Urinary bladder (tissue), 4 donors: ENCODE measurements around the gene ADAM17. TPM values are rescaled to one million over a fixed set of nuclear protein-coding genes. Genes with fewer than 3 reads are reported as not detected.
"Not testable (repeated sequence)": the region's sequence is repeated elsewhere in the genome, so short reads cannot be mapped to it uniquely, and the experiment has no call there.

Experiments
- DNase-seq: peaks from one replicate; pipeline ENCODE4 v3.0.0-alpha.2; 2015; ENCODE audit errors: extremely low spot score
- H3K27ac ChIP-seq: one replicate; pipeline ENCODE4 v1.5.1; 2013; ENCODE audit warnings: low read depth, mild to moderate bottlenecking, moderate library complexity
- H3K36me3 ChIP-seq: one replicate; pipeline ENCODE4 v1.6.1; 2013; ENCODE audit warnings: mild to moderate bottlenecking, moderate library complexity; ENCODE audit not compliant: insufficient read depth
- H3K4me1 ChIP-seq: one replicate; pipeline ENCODE4 v1.6.1; 2013; ENCODE audit warnings: mild to moderate bottlenecking, moderate library complexity; ENCODE audit not compliant: insufficient read depth
- H3K4me3 ChIP-seq: one replicate; pipeline ENCODE4 v1.5.1; 2013; ENCODE audit warnings: low read depth, low read length
- WGBS: extraction: QIAGEN DNeasy Blood & Tissue Kit; methylation state at CpG from one replicate; pipeline ENCODE4 v1.1.7; 2013; 5-methylcytosine and 5-hydroxymethylcytosine counted together
- polyA plus RNA-seq: library from polyadenylated mRNA; stranded (reverse); fragments of 200-250 nt; gene quantifications from one replicate; pipeline ENCODE4 v1.2.3, GENCODE V29; 2013
- total RNA-seq: library from RNA; depleted of rRNA; stranded (reverse); fragments of >200 nt; gene quantifications from one replicate; pipeline ENCODE4 v1.2.3, GENCODE V29; 2014
- donor health status: healthy with polysubstance abuse.
- donor health status: healthy.

The ADAM17 gene
- total and polyA plus RNA-seq, 2 donors: 10.4 to 40.0 TPM

GRCh38 chr2:9524291-9524690 lies 31.3 kb downstream of the ADAM17 start:
- 89% methylated on average over 8 of the region's 8 CpGs for WGBS
- no peak for DNase-seq
- Histone ChIP-seq H3K4me3 (no peak overlapping the region), H3K27ac (no peak overlapping the region), H3K36me3 (peaks cover 2% of the 10 kb centered on the region), H3K4me1 (no peaks in the 10 kb centered on the region)

- Histone ChIP-seq H3K36me3 (no peaks in the 10 kb centered on the region), H3K27ac (no peak overlapping the region), H3K4me1 (no peaks in the 10 kb centered on the region), H3K4me3 (no peak overlapping the region)
- no peak for DNase-seq
- 95% methylated on average over 2 of the region's 2 CpGs for WGBS
These were observed 36.4 kb downstream of the ADAM17 start for GRCh38 chr2:9519250-9519649.

DNA sequence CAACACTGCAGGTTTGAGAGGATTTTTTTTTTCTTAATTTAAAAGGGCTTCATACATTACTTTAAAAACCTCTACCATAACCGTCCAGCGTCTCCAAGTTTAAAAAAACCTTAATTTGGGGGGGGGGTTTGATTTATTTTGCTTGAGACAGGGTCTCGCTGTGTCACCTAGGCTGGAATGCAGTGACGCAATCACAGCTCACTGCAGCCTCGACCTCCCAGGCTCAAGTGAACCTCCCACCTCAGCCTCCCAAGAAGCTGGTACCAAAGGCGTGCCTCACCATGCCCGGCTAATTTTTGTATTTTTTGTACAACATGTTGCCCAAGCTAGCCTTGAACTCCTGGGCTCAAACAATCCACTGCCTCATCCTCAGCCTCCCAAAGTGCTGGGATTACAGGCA lies 36.9 kb downstream of the ADAM17 start:
- no peak for DNase-seq
- Histone ChIP-seq H3K4me1 (no peaks in the 10 kb centered on the region), H3K36me3 (no peaks in the 10 kb centered on the region), H3K27ac (no peak overlapping the region), H3K4me3 (no peak overlapping the region)
- WGBS: 96% methylated on average over 7 of the region's 7 CpGs

DNA sequence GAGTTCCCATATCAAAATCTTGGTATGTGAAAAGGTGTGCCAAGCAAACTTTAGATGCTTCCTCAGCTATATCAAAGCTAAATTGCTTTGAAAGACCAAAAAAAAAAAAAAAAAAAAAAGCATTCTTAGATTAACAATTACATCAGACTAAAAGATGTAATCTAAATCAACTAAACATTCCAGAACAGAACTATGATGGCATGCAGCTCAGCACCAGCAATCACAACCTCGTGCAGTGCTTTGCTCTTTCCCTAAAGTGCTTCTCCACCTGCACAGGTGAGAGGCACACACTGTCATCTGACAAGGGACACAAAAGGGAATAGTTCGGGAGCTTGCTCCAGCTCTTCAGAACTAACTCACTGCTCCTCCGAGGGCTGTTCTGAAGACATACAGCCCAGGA lies 37.5 kb downstream of the ADAM17 start:
- 84% methylated on average over 3 of the region's 3 CpGs for WGBS
- DNase-seq: no peak
- no peaks in the 10 kb centered on the region for H3K36me3 ChIP-seq
- H3K4me1 ChIP-seq: no peaks in the 10 kb centered on the region
- no peak overlapping the region for H3K4me3 ChIP-seq
- H3K27ac ChIP-seq: no peak overlapping the region

DNA sequence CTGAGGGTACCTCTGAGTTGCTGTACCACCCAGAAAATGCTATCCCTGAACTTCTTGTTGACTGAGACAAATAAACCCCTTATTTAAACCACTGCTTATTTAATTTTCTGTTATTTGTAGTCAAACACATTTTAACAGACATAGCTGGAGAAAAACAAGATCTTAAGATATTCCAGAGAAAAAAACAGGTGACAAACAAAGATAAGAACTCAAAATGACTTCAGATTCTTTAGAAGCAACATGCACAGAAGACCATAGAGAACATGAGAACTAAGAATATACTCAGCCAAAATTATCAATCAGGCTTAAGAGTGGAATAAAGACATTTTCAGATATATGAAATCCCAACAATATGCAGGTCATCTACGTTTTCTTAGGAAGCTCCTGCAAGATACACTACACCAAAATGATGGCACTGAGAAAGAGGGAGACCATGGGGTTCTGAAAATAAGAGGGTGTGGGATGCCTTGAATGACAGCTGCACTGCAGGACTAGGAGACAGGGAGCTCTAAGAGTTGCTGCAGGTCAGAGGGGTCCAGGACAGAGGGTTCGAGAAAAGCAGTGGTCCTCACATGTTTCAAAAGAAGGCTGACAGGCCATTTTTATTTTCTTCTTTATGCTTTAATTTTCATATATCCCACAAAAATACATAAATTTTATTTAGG lies 38.4 kb downstream of the ADAM17 start:
- Histone ChIP-seq H3K36me3 (no peaks in the 10 kb centered on the region), H3K4me3 (no peak overlapping the region), H3K27ac (no peak overlapping the region), H3K4me1 (no peaks in the 10 kb centered on the region)
- no peak for DNase-seq
- 63% methylated on average over 2 of the region's 2 CpGs for WGBS

DNA sequence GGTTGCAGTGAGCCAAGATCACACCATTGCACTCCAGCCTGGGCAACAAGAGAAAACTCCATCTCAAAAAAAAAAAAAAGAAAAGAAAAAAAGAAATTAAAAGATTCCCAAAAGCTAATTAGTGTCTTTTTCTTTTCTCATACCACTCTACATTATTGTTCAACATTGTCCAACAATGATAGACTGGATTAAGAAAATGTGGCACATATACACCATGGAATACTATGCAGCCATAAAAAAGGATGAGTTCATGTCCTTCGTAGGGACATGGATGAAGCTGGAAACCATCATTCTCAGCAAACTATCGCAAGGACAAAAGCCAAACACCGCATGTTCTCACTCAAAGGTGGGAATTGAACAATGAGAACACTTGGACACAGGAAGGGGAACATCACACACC lies 41.7 kb downstream of the ADAM17 start:
- H3K4me1 ChIP-seq, H3K36me3 ChIP-seq, H3K4me3 ChIP-seq, DNase-seq, H3K27ac ChIP-seq: not testable (repeated sequence)
- WGBS: 94% methylated on average over 3 of the region's 3 CpGs

GRCh38 chr2:9508931-9509330 lies 46.7 kb downstream of the ADAM17 start:
- Histone ChIP-seq H3K4me3 (no peak overlapping the region), H3K4me1 (no peaks in the 10 kb centered on the region), H3K36me3 (no peaks in the 10 kb centered on the region), H3K27ac (no peak overlapping the region)
- WGBS: 14% methylated on average over 1 of the region's 1 CpG
- no peak for DNase-seq

DNA sequence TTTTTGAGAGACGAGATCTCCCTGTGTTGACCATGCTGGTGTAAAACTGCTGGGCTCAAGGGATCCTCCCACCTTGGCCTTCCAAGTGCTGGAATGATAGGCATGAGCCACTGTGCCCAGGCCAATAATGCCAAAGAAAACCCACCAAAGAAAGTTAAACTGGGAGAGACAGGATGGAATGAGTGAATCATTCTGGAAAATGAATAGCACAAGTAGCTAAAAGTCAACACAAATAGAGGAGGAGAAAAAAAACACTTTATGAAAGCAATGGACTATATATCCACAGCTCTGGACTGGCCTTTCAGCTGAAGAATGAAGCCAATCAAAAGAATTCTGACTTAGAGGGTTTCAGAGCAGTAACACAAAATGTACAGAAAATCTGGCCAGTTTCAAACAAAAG lies 57.4 kb downstream of the ADAM17 start:
- H3K36me3 ChIP-seq: peaks cover 7% of the 10 kb centered on the region
- DNase-seq: no peak
- no peak overlapping the region for H3K4me3 ChIP-seq
- WGBS: 70% methylated on average over 1 of the region's 1 CpG
- H3K27ac ChIP-seq: no peak overlapping the region
- H3K4me1 ChIP-seq: no peaks in the 10 kb centered on the region

DNA sequence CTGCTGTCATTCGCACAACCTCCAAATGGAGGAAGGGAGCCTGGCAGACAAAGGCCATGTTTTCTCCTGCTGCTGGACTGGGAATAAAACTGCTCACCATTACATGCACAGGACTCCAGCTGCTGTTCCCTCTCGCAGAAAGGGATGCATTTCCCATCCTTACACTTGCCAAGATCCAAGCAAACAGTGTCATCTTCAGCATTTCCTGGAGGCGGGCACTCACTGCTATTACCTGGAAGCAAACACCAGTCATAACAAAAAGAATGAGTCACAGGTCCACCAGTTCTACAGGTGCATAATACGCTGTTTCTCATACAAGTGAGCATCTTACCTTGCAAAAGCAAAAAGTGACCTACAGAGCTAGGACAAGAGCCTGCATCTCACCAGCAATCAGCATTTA lies 58.6 kb downstream of the ADAM17 start:
- 90% methylated on average over 4 of the region's 4 CpGs for WGBS
- no peak overlapping the region for H3K27ac ChIP-seq
- H3K4me3 ChIP-seq: no peak overlapping the region
- no peaks in the 10 kb centered on the region for H3K4me1 ChIP-seq
- H3K36me3 ChIP-seq: peaks cover 7% of the 10 kb centered on the region
- no peak for DNase-seq

DNA sequence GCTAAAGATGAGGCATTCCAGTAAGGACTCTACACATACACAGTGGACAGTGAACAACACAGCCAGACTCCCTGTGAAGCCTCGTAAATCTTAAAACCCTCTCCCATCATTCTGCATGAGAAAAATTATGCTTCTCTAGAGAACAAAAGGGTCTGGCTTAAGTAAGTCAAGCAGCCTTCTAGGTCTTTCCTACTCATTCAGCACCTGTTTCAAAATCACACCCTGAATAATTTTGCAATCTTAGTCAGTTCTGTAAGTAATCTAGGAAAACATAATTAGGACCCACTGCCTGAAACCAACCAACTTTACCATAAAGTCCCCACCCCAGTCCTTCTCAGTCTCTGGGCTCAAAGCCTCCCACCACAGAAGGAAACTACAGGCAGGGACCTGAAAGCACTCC lies 61.5 kb downstream of the ADAM17 start:
- 81% methylated on average over 1 of the region's 1 CpG for WGBS
- Histone ChIP-seq H3K36me3 (peaks cover 9% of the 10 kb centered on the region), H3K4me1 (no peaks in the 10 kb centered on the region), H3K4me3 (no peak overlapping the region), H3K27ac (no peak overlapping the region)
- no peak for DNase-seq

DNA sequence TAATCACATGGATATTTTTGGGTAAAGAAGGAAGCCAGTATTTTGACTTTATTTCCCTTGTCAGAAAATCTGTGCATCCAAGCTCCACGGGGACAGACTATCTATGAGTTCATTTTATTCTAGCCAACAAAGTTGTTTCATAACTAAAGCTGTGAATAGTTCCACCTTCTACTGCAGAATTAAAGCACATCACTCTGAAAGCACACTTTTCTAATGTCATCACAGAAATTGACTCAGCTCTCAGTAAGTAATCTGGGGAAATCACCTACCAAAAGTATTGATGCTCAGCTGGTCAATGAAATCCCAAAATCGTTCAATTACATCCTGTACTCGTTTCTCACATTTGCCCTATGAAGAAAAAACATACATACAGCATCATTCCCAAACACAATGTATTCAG lies 62.2 kb downstream of the ADAM17 start:
- WGBS: 88% methylated on average over 3 of the region's 3 CpGs
- Histone ChIP-seq H3K4me3 (no peak overlapping the region), H3K4me1 (no peaks in the 10 kb centered on the region), H3K36me3 (peaks cover 7% of the 10 kb centered on the region), H3K27ac (no peak overlapping the region)
- no peak for DNase-seq

DNA sequence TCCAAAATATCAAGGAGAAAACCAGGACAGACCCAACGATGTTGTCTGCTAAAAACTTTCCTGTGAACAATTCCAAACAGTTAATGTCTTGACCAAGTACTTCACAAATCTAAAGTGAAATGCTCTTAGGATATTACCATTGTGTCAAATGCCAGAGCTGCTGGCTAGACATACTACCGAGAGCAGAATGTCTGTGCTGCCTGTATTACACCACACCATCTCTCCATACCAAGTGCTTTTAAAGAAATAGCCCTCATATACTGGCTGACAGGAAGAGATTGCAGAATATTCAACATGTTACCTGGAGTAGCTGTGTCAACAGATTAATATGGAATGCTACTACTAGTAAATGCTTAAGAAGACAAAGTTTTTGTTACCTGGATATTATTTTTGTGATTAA lies 62.7 kb downstream of the ADAM17 start:
- Histone ChIP-seq H3K4me1 (no peaks in the 10 kb centered on the region), H3K36me3 (peaks cover 7% of the 10 kb centered on the region), H3K27ac (no peak overlapping the region), H3K4me3 (no peak overlapping the region)
- no peak for DNase-seq
- WGBS: 70% methylated on average over 2 of the region's 2 CpGs

- no peak overlapping the region for H3K4me3 ChIP-seq
- WGBS: 82% methylated on average over 2 of the region's 2 CpGs
These were observed 64.8 kb downstream of the ADAM17 start for GRCh38 chr2:9490789-9491188.

GRCh38 chr2:9488583-9489547 lies 66.8 kb downstream of the ADAM17 start:
- Histone ChIP-seq H3K27ac (no peak overlapping the region), H3K4me1 (no peaks in the 10 kb centered on the region), H3K36me3 (peaks cover 4% of the 10 kb centered on the region), H3K4me3 (no peak overlapping the region)
- DNase-seq: no peak
- WGBS: 100% methylated on average over 1 of the region's 1 CpG

More at GRCh38 chr2:9490789-9491188, 64.8 kb downstream of the ADAM17 start:
- H3K27ac ChIP-seq: no peak overlapping the region
- H3K36me3 ChIP-seq: peaks cover 4% of the 10 kb centered on the region
- no peak for DNase-seq
- no peaks in the 10 kb centered on the region for H3K4me1 ChIP-seq
